ENCODE data around the gene TTC7B. TPM values are rescaled to one million over a fixed set of nuclear protein-coding genes. Genes with fewer than 3 reads are reported as not detected.
A peak's percentile ranks its signal among the peaks of the same experiment; 100 is the strongest.

TTC7B gene
- total and polyA plus RNA-seq, 2 donors (not counting 3 experiments of a cell fraction or from before 2014, with no cell fraction given) = 46.8 to 76.5 TPM

- BruUV-seq (replicated peaks) = TSS peak; percentile 99
- TF ChIP-seq POLR2AphosphoS5 (IDR thresholded peaks at IDR 0.05; ENCODE audit: insufficient read depth, low read depth, low read length) = no peak
- TF ChIP-seq FOS (IDR thresholded peaks at IDR 0.05; ENCODE audit: borderline replicate concordance, insufficient read depth, low read length) = no peak
- no peak for TF ChIP-seq CTCF (IDR thresholded peaks at IDR 0.05; ENCODE audit: extremely low read depth in 1 of 2, insufficient read depth in 1 of 2, low read depth in 1 of 2, low read length in 2 of 2)
- no peak for TF ChIP-seq GATA2 (IDR thresholded peaks at IDR 0.05; ENCODE audit: insufficient read depth, insufficient read length, low read depth, low read length)
- TF ChIP-seq POLR2A (IDR thresholded peaks at IDR 0.05; ENCODE audit: low read depth, low read length) = no peak
- no peak for TF ChIP-seq MYC (IDR thresholded peaks at IDR 0.05; ENCODE audit: low read depth, low read length)
- TF ChIP-seq EZH2 (IDR thresholded peaks at IDR 0.05; ENCODE audit: borderline replicate concordance, low read depth, low read length, severe bottlenecking) = no peak
- TF ChIP-seq JUN (IDR thresholded peaks at IDR 0.05; ENCODE audit: borderline replicate concordance, insufficient read depth, insufficient read length, low read depth) = no peak
- TF ChIP-seq, protein P1, sequence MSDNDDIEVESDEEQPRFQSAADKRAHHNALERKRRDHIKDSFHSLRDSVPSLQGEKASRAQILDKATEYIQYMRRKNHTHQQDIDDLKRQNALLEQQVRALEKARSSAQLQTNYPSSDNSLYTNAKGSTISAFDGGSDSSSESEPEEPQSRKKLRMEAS (IDR thresholded peaks at IDR 0.05; ENCODE audit: insufficient read depth, insufficient read length) = no peak
- H4K20me1 ChIP-seq (replicated peaks; ENCODE audit: control insufficient read depth, extremely low read depth, insufficient read depth, low read length) = no peaks in the 10 kb centered on the region
- peaks cover 10% of the 10 kb centered on the region for H3K4me1 ChIP-seq (ENCODE audit: control insufficient read depth, extremely low read depth, insufficient read depth, low read length)
- H3K9ac ChIP-seq (replicated peaks; ENCODE audit: extremely low read depth, insufficient read depth, low read length) = no peak overlapping the region
- dilution Hi-C loops (cut with MboI; ENCODE audit: extremely low pct_ligation_motif_present, low sequenced_read_pairs) (no loop called here), intact Hi-C loops (cut with micrococcal nuclease) (loop anchor here (1.0 kb wide), 2 partner anchors 21 to 26 kb away; no protein-coding TSS in a partner anchor)
- FAIRE-seq = no peak
- CTCF ChIA-PET = interaction anchor here (1.3 kb wide), 2 partner anchors 70 to 74 kb away, joined by 4 read pairs; no protein-coding TSS in a partner anchor
- no peaks in the 10 kb centered on the region for H3K79me2 ChIP-seq (ENCODE audit: control insufficient read depth, insufficient read depth, low read length)
- H3K4me3 ChIP-seq (replicated peaks in 1 of 3; ENCODE audit: insufficient read depth in 1 of 3, low read depth in 1 of 3, low read length in 3 of 3) = no peak overlapping the region
- H3K9me3 ChIP-seq (replicated peaks; ENCODE audit: control insufficient read depth, insufficient read depth, low read length) = no peaks in the 10 kb centered on the region
- H2AFZ ChIP-seq (ENCODE audit: low read depth, low read length) = peak overlapping the region; percentile 77
- no peak for DNase-seq (ENCODE audit: low read depth, low spot score)
- peak overlapping the region; percentile 27 for H3K27ac ChIP-seq (ENCODE audit: insufficient read depth, low read depth, low read length)
- peak overlapping the region; percentile 47 for H3K4me2 ChIP-seq (ENCODE audit: insufficient read depth, low read length)
- no peaks in the 10 kb centered on the region for H3K27me3 ChIP-seq (ENCODE audit: control insufficient read depth in 2 of 2, insufficient read depth in 2 of 2, low read length in 2 of 2)
- no peaks in the 10 kb centered on the region for H3K36me3 ChIP-seq (ENCODE audit: control insufficient read depth in 2 of 2, extremely low read depth in 1 of 2, insufficient read depth in 2 of 2, low read length in 2 of 2)
- POLR2A ChIA-PET = no interaction called here
- no peaks in the 10 kb centered on the region for H3K9me1 ChIP-seq (replicated peaks; ENCODE audit: control insufficient read depth, extremely low read depth, insufficient read depth, low read length)
These were observed 12.6 kb upstream of the TTC7B start for GRCh38 chr14:90828642-90829487.

All from endothelial cell of umbilical vein (primary cell).